ENCODE data around the gene C1S. TPM values are rescaled to one million over a fixed set of nuclear protein-coding genes. Genes with fewer than 3 reads are reported as not detected.

C1S gene
- total RNA-seq, 1 donor from 2014 or later: 5.8 TPM

DNA sequence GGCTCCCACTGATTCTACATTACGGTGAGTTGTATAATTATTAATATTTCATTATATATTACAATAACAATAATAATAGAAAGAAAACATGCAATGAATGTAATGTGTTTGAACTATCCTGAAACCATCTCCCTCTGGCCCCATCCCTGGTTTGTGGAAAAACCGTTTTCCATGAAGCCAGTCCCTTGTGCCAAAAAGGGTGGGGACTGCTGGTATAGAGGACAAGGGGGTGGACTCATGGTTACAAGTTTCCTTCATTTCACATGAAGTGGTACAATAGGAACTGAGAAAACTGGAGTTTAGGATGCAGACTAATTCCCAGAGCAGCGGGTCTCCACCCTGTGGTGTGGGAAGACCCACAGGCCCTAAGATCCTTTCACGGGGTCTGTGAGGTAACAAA lies 51.5 kb downstream of the C1S start:
- DNase-seq (ENCODE audit: low spot score): no peak
- H3K4me3 Mint-ChIP-seq (ENCODE audit: unreplicated experiment): no peak overlapping the region
- no peaks in the 10 kb centered on the region for H3K9me3 Mint-ChIP-seq (ENCODE audit: unreplicated experiment)
- H3K27me3 Mint-ChIP-seq (ENCODE audit: unreplicated experiment): peaks cover 2% of the 10 kb centered on the region
- no peak overlapping the region for H3K27ac Mint-ChIP-seq (ENCODE audit: unreplicated experiment)
- TF ChIP-seq, protein P1, sequence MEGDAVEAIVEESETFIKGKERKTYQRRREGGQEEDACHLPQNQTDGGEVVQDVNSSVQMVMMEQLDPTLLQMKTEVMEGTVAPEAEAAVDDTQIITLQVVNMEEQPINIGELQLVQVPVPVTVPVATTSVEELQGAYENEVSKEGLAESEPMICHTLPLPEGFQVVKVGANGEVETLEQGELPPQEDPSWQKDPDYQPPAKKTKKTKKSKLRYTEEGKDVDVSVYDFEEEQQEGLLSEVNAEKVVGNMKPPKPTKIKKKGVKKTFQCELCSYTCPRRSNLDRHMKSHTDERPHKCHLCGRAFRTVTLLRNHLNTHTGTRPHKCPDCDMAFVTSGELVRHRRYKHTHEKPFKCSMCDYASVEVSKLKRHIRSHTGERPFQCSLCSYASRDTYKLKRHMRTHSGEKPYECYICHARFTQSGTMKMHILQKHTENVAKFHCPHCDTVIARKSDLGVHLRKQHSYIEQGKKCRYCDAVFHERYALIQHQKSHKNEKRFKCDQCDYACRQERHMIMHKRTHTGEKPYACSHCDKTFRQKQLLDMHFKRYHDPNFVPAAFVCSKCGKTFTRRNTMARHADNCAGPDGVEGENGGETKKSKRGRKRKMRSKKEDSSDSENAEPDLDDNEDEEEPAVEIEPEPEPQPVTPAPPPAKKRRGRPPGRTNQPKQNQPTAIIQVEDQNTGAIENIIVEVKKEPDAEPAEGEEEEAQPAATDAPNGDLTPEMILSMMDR (IDR thresholded peaks at IDR 0.05; ENCODE audit: unreplicated experiment): no peak
- peaks cover 7% of the 10 kb centered on the region for H3K4me1 Mint-ChIP-seq (ENCODE audit: unreplicated experiment)
- H3K36me3 Mint-ChIP-seq (ENCODE audit: low read depth, unreplicated experiment): peaks cover 14% of the 10 kb centered on the region

DNA sequence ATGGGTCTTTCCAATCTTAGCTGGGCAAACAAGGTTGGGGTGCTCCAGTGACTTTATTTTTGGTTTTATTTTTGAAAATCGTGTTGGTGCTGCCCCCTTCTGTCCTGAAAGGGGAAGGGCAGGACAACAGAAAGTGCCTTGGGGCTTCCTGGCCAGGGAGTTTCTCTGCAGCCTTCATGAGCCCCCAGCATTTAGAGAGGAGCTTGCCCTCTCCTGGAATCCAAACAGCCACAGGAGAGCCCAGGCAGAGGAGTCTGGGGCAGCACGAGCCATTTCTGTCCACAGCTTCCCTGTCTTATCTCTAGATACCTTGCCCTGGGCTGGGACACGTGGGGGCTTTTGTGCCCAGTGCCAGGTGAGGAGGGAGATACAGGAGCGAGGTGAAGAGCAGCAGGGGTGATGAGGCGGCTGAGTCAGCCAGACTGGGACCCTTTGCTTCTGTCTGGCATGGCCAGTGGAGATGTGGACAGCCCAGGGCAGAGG lies 52.9 kb downstream of the C1S start:
- Mint-ChIP-seq H3K9me3 (ENCODE audit: unreplicated experiment) (no peaks in the 10 kb centered on the region), H3K27ac (ENCODE audit: unreplicated experiment) (no peak overlapping the region)
- DNase-seq (ENCODE audit: low spot score): peak; percentile 30

DNA sequence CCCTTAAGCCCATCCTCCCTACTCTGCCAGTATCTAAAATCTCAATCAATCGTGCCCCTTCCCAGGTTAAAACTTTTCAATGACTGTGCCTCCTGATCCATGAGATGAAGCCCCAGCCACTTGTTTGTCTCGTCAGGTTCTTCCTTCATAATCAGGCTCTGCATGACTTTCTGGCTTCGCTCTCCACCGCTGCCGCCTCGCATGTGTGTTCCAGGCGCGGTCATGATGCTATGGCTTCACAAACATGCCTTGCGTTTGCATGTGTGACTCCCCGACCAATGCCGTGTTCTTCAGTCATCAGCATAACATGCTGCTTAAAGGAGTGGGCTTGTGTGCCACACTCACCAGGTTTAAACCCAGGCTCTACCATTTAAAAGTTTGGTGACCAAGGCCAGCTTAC lies 53.5 kb downstream of the C1S start:
- H3K9me3 Mint-ChIP-seq (ENCODE audit: unreplicated experiment): no peaks in the 10 kb centered on the region
- H3K4me1 Mint-ChIP-seq (ENCODE audit: unreplicated experiment): peaks cover 3% of the 10 kb centered on the region

More for the DNA sequence above, 52.9 kb downstream of the C1S start:
- H3K36me3 Mint-ChIP-seq (ENCODE audit: low read depth, unreplicated experiment): peaks cover 18% of the 10 kb centered on the region
- peaks cover 4% of the 10 kb centered on the region for H3K27me3 Mint-ChIP-seq (ENCODE audit: unreplicated experiment)
- H3K4me1 Mint-ChIP-seq (ENCODE audit: unreplicated experiment): peaks cover 3% of the 10 kb centered on the region
- no peak overlapping the region for H3K4me3 Mint-ChIP-seq (ENCODE audit: unreplicated experiment)
- TF ChIP-seq, protein P1 (IDR thresholded peaks at IDR 0.05; ENCODE audit: unreplicated experiment): peak; percentile 90

DNA sequence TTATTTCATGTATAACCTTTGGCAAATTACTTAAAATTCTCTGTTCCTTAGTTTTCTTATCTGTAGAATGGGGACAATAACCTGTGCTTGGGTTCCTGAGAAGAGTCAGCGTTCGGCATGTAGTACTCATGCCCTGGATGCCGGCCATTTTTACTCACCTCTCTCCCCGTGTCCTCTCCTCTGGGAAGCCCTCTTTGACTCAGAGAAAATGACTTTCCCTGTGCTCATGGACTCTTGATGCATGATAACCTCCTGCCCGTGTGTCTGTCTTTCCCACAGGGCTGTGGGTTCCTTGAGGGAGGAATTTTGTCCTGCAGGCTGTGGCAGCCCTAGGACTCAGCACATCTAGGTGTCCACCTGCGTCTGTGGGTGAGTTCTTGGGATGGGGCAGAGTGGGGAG lies 54.3 kb downstream of the C1S start:
- peaks cover 6% of the 10 kb centered on the region for H3K27me3 Mint-ChIP-seq (ENCODE audit: unreplicated experiment)
- H3K4me3 Mint-ChIP-seq (ENCODE audit: unreplicated experiment): no peak overlapping the region
- TF ChIP-seq, protein P1 (IDR thresholded peaks at IDR 0.05; ENCODE audit: unreplicated experiment): no peak
- peaks cover 18% of the 10 kb centered on the region for H3K36me3 Mint-ChIP-seq (ENCODE audit: low read depth, unreplicated experiment)
- no peak overlapping the region for H3K27ac Mint-ChIP-seq (ENCODE audit: unreplicated experiment)
- H3K9me3 Mint-ChIP-seq (ENCODE audit: unreplicated experiment): no peaks in the 10 kb centered on the region
- no peaks in the 10 kb centered on the region for H3K4me1 Mint-ChIP-seq (ENCODE audit: unreplicated experiment)
- no peak for DNase-seq (ENCODE audit: low spot score)

More for the DNA sequence above, 53.5 kb downstream of the C1S start:
- Mint-ChIP-seq H3K27me3 (ENCODE audit: unreplicated experiment) (peaks cover 6% of the 10 kb centered on the region), H3K4me3 (ENCODE audit: unreplicated experiment) (no peak overlapping the region), H3K27ac (ENCODE audit: unreplicated experiment) (peak overlapping the region; percentile 42), H3K36me3 (ENCODE audit: low read depth, unreplicated experiment) (peaks cover 18% of the 10 kb centered on the region)
- TF ChIP-seq, protein P1 (IDR thresholded peaks at IDR 0.05; ENCODE audit: unreplicated experiment): no peak
- no peak for DNase-seq (ENCODE audit: low spot score)

DNA sequence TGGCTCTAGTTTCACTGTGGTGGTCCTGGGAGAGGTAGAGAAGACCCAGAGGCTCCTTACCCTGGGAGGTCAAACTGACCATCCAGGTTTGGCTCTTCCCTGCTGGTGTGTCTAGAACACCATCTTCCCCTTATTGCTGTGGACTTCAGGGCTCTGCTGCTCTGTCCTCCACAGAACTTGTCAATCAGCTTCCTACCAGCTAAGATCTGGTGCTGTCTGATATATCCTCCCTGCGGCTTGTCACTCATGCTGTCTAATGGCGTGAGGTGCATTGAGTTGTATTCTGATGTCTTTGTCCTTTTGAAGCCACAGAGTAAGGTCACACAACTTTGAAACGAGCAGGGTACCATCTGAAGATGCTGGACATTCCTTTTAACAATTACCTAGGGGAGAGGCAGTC lies 55.7 kb downstream of the C1S start:
- Mint-ChIP-seq H3K4me3 (ENCODE audit: unreplicated experiment) (no peak overlapping the region), H3K36me3 (ENCODE audit: low read depth, unreplicated experiment) (peaks cover 18% of the 10 kb centered on the region), H3K27me3 (ENCODE audit: unreplicated experiment) (peaks cover 6% of the 10 kb centered on the region), H3K27ac (ENCODE audit: unreplicated experiment) (no peak overlapping the region), H3K4me1 (ENCODE audit: unreplicated experiment) (no peaks in the 10 kb centered on the region), H3K9me3 (ENCODE audit: unreplicated experiment) (no peaks in the 10 kb centered on the region)
- no peak for DNase-seq (ENCODE audit: low spot score)
- TF ChIP-seq, protein P1 (IDR thresholded peaks at IDR 0.05; ENCODE audit: unreplicated experiment): no peak

Data from endothelial cell (in vitro differentiated cells).